Stimulated activated naive CD8-positive, alpha-beta T cell treated with anti-CD3 and anti-CD28 coated beads, Interleukin-15, Interleukin-2, amounts not matched to agents 100 ng/mL and 50 ng/mL, for 24 hours (primary cell): ENCODE results near the gene FXYD7.
A peak's percentile ranks its signal among the peaks of the same experiment; 100 is the strongest.

ENCODE experiments used
- H3K27ac Mint-ChIP-seq: one replicate; pipeline ENCODE4 v1.8.0; 2021; ENCODE audit warnings: mild to moderate bottlenecking, mixed read lengths
- H3K27me3 Mint-ChIP-seq: one replicate; pipeline ENCODE4 v1.8.0; 2021; ENCODE audit warnings: mixed read lengths
- H3K36me3 Mint-ChIP-seq: one replicate; pipeline ENCODE4 v1.8.0; 2021; ENCODE audit warnings: low read depth, mixed read lengths
- H3K4me1 Mint-ChIP-seq: one replicate; pipeline ENCODE4 v1.8.0; 2021; ENCODE audit warnings: low read depth, mixed read lengths
- H3K4me3 Mint-ChIP-seq: one replicate; pipeline ENCODE4 v1.8.0; 2021; ENCODE audit warnings: mild to moderate bottlenecking, mixed read lengths
- H3K9me3 Mint-ChIP-seq: one replicate; pipeline ENCODE4 v1.8.0; 2021; ENCODE audit warnings: mixed read lengths

The FXYD7 gene

GRCh38 chr19:35156673-35157014 is 13.6 kb downstream of the FXYD7 start:
- Mint-ChIP-seq H3K4me3 (peak overlapping the region; percentile 98), H3K4me1 (peaks cover 68% of the 10 kb centered on the region), H3K9me3 (peaks cover 5% of the 10 kb centered on the region), H3K27me3 (no peaks in the 10 kb centered on the region), H3K27ac (peak overlapping the region; percentile 100), H3K36me3 (peaks cover 60% of the 10 kb centered on the region)

DNA sequence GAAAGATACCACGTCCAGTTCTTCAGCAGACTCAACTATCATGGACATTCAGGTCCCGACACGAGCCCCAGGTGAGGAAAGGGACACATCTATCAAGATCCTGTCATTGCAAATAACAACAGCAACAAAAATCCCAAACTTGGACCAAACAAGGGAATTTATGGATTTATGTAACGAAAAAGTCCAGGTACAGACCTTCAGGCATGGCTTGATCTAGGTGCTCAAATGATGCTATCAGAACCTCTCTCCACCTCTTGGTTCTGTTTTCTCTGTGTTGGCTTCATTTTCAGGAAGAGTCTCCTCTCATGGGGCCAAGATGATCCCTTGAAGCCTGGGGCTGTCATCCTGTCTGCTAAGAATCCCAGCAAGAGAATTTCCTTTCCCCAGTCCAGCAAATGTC is 14.4 kb downstream of the FXYD7 start:
- Mint-ChIP-seq H3K36me3 (peaks cover 68% of the 10 kb centered on the region), H3K27ac (peak overlapping the region; percentile 100), H3K4me3 (peak overlapping the region; percentile 98), H3K9me3 (peaks cover 10% of the 10 kb centered on the region), H3K27me3 (no peaks in the 10 kb centered on the region), H3K4me1 (peaks cover 64% of the 10 kb centered on the region)

- H3K9me3 Mint-ChIP-seq: peaks cover 22% of the 10 kb centered on the region
- H3K27me3 Mint-ChIP-seq: no peaks in the 10 kb centered on the region
- peaks cover 59% of the 10 kb centered on the region for H3K4me1 Mint-ChIP-seq
- H3K4me3 Mint-ChIP-seq: peak overlapping the region; percentile 11
- H3K27ac Mint-ChIP-seq: peak overlapping the region; percentile 29
- H3K36me3 Mint-ChIP-seq: peaks cover 90% of the 10 kb centered on the region
Measured at GRCh38 chr19:35159606-35160005, 16.6 kb downstream of the FXYD7 start.

DNA sequence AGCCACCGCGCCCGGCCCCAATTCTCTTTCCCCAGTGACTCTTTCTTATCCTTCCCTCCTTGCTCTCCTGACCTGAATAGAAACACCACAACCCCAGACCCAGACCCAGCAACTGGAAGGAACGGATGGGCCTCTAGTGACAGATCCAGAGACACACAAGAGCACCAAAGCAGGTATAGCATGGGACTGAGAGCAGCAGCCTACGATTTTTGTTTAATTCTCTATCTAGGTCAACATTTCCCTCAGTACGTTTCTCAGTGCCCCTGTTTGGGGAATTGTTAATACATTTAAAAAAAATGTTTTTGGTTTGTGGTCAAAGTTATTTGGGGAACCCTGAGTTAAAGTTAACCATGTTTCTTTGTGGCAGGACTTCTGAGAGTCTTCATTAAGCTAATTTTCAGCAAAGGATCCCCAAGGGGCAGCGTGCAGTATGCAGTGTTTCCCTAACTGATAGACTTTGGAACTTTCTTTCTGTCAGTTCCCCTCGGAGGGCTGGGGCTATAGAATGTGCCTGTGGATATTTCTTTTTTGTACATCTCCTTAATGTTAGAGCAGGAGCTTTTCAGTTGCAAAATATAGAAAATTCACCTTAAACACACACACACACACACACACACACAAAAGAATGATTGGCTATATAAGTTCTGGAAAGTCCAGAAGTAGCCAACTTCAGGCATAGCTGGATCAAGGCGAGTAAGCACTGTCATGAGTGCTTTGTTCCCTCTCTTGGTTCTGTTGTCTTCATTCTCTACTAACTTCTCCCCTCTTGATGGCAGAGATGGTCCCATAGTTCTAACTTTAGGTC is 17.8 kb downstream of the FXYD7 start:
- no peak overlapping the region for H3K4me3 Mint-ChIP-seq
- peaks cover 66% of the 10 kb centered on the region for H3K4me1 Mint-ChIP-seq
- H3K36me3 Mint-ChIP-seq: peaks cover 100% of the 10 kb centered on the region

GRCh38 chr19:35161434-35161743 is 18.3 kb downstream of the FXYD7 start:
- no peaks in the 10 kb centered on the region for H3K27me3 Mint-ChIP-seq
- H3K9me3 Mint-ChIP-seq: peaks cover 28% of the 10 kb centered on the region
- H3K4me1 Mint-ChIP-seq: peaks cover 66% of the 10 kb centered on the region
- peak overlapping the region; percentile 82 for H3K27ac Mint-ChIP-seq
- peaks cover 100% of the 10 kb centered on the region for H3K36me3 Mint-ChIP-seq
- H3K4me3 Mint-ChIP-seq: no peak overlapping the region

More for the DNA sequence above, 17.8 kb downstream of the FXYD7 start:
- Mint-ChIP-seq H3K27ac (peak overlapping the region; percentile 82), H3K27me3 (no peaks in the 10 kb centered on the region), H3K9me3 (peaks cover 23% of the 10 kb centered on the region)

DNA sequence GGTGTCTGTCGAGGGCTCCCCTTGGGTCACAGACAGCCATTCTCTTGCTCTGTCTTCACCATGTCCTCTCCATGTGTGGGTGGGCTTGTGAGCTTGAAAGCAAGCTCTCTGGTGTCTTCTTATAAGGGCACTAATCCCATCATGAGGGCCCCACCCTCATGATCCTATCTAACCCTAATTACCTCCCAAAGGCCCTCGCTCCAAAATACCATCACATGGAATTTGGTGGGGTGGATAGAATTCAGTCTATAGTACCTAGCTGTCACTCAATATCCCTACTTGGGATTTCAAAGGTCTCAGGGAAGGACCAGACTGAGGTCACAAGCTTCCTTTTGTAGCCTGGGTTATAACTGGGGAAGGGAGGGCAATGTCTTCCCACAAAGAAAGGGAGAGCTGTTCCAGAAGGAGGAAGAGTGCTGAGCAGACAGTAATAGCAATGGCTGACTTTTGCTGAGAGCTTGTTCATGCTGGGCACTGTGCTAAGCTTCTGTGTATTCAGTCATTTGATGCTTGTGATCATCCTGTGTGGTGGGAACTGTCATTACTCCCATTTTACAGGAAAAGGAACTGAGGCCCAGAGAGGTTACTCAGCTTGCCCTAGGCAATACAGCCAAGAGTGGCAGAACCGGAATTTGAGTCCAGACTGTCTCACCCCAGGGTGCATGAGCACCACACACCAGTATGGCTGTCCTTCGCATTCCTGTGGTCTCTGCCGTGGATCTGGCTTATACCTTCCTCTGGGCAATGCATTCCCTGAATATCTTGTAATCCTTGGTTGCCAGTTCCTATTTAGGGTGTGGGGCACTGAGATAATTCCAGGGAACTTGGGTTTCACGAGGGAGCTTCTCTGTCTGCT is 19.6 kb downstream of the FXYD7 start:
- Mint-ChIP-seq H3K9me3 (peaks cover 31% of the 10 kb centered on the region), H3K27me3 (no peaks in the 10 kb centered on the region), H3K4me1 (peaks cover 66% of the 10 kb centered on the region), H3K4me3 (no peak overlapping the region), H3K36me3 (peaks cover 100% of the 10 kb centered on the region), H3K27ac (peak overlapping the region; percentile 9)

DNA sequence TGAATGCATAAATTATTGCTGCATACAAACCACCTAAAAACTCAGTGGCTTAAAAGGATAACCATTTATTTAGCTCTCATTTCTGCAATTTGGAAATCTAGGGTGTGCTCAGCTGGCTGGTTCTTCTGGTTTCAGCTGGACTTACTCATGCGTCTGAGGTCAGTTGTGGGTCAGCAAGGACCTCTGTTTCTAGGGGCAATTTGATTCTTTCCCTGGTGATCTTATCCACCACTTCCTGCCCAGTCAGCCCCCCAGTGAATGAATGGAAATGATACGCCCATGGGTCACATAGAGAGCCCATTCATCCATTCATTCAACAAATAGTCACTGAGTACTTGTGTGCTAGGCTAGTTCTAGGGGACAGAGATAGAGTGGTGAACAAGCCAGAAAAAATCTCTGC is 21.4 kb downstream of the FXYD7 start:
- peaks cover 31% of the 10 kb centered on the region for H3K9me3 Mint-ChIP-seq
- H3K36me3 Mint-ChIP-seq: peaks cover 100% of the 10 kb centered on the region
- no peak overlapping the region for H3K27ac Mint-ChIP-seq
- no peaks in the 10 kb centered on the region for H3K27me3 Mint-ChIP-seq
- peaks cover 64% of the 10 kb centered on the region for H3K4me1 Mint-ChIP-seq
- no peak overlapping the region for H3K4me3 Mint-ChIP-seq

DNA sequence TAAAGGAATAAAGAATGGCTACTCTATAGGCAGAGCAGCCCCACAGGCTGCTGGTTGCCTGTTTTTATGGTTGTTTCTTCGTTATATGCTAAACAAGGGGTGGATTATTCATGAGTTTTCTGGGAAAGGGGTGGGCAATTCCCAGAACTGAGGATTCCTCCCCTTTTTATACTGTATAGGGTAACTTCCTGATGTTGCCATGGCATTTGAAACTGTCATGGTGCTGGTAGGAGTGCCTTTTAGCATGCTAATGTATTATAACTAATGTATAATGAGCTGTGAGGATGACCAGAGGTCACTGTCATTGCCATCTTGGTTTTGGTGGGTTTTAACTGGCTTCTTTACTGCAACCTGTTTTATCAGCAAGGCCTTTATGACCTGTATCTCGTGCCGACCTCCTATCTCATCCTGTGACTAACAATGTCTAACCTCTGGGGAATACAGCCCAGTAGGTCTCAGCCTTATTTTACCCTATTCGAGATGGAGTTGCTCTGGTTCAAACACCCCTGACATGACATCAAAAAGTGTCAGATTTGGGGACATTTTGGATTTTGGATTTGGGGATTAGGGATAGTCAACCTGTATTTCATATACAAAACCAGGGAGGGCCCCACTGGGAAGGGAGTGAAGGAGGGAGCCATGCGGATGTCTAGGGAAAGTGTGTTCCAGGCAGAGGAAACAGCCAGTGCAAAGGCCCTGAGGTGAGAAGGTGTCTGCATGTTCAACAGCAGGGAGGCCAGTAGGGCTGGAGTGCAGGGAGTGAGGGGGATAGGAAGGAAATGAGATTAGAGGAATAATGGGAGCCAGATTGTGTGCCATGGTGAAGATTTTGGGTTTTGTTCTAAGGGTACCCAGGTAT is 22.4 kb downstream of the FXYD7 start:
- Mint-ChIP-seq H3K9me3 (peaks cover 31% of the 10 kb centered on the region), H3K36me3 (peaks cover 100% of the 10 kb centered on the region), H3K27ac (no peak overlapping the region), H3K4me3 (no peak overlapping the region), H3K4me1 (peaks cover 61% of the 10 kb centered on the region), H3K27me3 (no peaks in the 10 kb centered on the region)

- H3K4me1 Mint-ChIP-seq: peaks cover 53% of the 10 kb centered on the region
- H3K36me3 Mint-ChIP-seq: peaks cover 94% of the 10 kb centered on the region
- peak overlapping the region; percentile 70 for H3K27ac Mint-ChIP-seq
- H3K27me3 Mint-ChIP-seq: no peaks in the 10 kb centered on the region
- H3K9me3 Mint-ChIP-seq: peaks cover 28% of the 10 kb centered on the region
- no peak overlapping the region for H3K4me3 Mint-ChIP-seq
Measured at GRCh38 chr19:35166100-35167063, 23.3 kb downstream of the FXYD7 start.

GRCh38 chr19:35167251-35168119 is 24.4 kb downstream of the FXYD7 start:
- peak overlapping the region; percentile 70 for H3K27ac Mint-ChIP-seq
- peaks cover 83% of the 10 kb centered on the region for H3K36me3 Mint-ChIP-seq
- peaks cover 20% of the 10 kb centered on the region for H3K9me3 Mint-ChIP-seq
- no peaks in the 10 kb centered on the region for H3K27me3 Mint-ChIP-seq
- peaks cover 52% of the 10 kb centered on the region for H3K4me1 Mint-ChIP-seq
- H3K4me3 Mint-ChIP-seq: no peak overlapping the region

- H3K27me3 Mint-ChIP-seq: no peaks in the 10 kb centered on the region
- H3K27ac Mint-ChIP-seq: peak overlapping the region; percentile 58
- H3K4me1 Mint-ChIP-seq: peaks cover 52% of the 10 kb centered on the region
- peaks cover 20% of the 10 kb centered on the region for H3K9me3 Mint-ChIP-seq
- peaks cover 76% of the 10 kb centered on the region for H3K36me3 Mint-ChIP-seq
- no peak overlapping the region for H3K4me3 Mint-ChIP-seq
Measured at GRCh38 chr19:35168196-35168595, 25.1 kb downstream of the FXYD7 start.

DNA sequence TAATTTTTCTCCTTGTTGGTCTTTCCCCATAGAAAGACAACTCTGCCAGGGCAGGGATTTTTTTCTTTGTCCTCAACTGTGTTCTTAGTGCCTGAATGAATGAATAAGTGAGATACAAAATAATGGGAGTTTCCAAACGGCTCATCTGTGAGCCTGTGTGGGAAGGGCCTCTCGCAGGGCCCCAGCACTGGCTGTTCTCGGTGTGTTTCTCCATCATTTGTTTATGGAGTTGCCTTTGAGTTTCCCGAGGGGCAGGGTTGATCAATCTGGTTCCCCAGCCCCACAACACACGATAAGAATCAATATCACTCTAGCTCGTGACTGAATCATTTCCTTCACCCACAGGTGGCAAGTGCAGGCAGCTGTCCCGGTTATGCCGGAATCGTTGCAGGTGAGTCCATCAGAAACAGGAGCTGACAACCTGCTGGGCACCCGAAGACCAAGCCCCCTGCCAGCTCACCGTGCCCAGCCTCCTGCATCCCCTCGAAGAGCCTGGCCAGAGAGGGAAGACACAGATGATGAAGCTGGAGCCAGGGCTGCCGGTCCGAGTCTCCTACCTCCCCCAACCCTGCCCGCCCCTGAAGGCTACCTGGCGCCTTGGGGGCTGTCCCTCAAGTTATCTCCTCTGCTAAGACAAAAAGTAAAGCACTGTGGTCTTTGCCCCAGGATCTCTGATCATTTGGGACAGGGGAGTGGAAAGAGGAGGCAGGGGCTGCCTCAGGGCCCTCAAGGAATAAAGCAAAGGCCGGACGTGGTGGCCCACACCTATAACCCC is 26.4 kb downstream of the FXYD7 start:
- Mint-ChIP-seq H3K9me3 (peaks cover 12% of the 10 kb centered on the region), H3K27ac (peak overlapping the region; percentile 78), H3K4me3 (no peak overlapping the region), H3K27me3 (no peaks in the 10 kb centered on the region), H3K36me3 (peaks cover 64% of the 10 kb centered on the region), H3K4me1 (peaks cover 45% of the 10 kb centered on the region)
